DND-41 (cell line): Measurements from ENCODE around the gene SAMD4A.

ENCODE experiments used
- CTCF ChIP-seq: IDR thresholded peaks from 2 replicates; pipeline ENCODE4 v1.5.1; 2012; ENCODE audit warnings: borderline replicate concordance, low read length, moderate library complexity, mild to moderate bottlenecking; ENCODE audit not compliant: poor library complexity, severe bottlenecking; ENCODE audit errors: extremely low read depth
- EZH2 ChIP-seq: IDR thresholded peaks from 3 replicates; pipeline ENCODE4 v1.6.1; 2012; ENCODE audit warnings: borderline replicate concordance, low read depth, mild to moderate bottlenecking, moderate library complexity, low read length, inconsistent platforms; ENCODE audit not compliant: severe bottlenecking

GRCh38 chr14:54747616-54748015 is 180.7 kb downstream of the SAMD4A start:
- TF ChIP-seq EZH2 (no peak), CTCF (no peak)
